HG03175 (cell line): ENCODE data around the gene NCK1.
"Not testable (repeated sequence)": the region's sequence is repeated elsewhere in the genome, so short reads cannot be mapped to it uniquely, and the experiment has no call there.

Experiments
- ATAC-seq: cut with Tn5 transposase; IDR thresholded peaks from one replicate; pipeline ENCODE4 v1.9.1; 2021; ENCODE audit warnings: mild to moderate bottlenecking, moderate library complexity; ENCODE audit not compliant: unreplicated experiment

Gene NCK1

DNA sequence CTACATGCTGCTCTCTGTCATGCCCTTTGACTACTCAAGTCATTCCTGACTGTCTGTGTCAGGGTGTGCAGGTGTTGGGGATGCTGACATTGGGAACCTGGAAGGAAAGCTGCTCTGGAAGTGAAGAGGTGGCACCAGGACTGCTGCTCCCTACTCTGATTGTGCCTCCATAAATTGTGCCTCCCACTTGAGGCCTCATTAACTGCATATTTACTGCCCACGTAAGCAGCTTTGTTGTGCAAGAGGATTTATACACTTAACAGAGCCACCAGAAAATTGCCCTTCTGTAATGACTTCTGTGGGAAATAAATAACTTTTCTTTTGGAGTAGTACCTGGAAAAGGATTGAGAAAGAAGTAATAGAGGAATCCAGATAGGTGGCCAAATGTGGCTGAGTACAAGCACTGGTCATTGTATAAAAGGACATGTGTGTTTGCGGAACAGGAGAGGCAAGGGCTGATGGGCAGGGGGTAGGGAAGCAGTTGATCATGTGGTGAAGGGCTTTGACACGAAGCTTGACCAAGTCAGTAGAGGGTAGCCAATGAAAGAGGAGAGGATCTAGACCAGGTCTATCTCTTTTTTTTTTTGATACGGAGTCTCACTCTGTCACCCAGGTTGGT lies 120.6 kb downstream of the NCK1 start:
- no peak for ATAC-seq

DNA sequence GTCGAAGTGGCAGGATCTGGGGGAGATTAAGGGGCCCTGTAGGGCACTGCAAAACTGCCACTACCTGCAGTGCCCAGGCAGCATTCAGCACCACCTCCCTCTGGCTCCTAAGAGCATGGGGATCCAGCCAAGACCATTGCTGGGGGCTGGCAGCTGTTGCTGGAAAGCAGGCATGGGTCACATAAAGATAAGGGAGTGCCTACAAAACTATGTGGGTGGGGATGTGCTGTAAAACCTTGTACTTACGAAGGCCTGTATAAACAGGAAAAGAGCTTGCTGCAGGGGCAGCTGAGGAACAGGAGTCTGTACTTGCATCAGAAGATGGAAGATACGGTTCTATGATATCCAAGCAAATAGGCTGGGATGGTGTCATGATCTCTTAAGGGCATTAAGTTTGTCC lies 122.8 kb downstream of the NCK1 start:
- ATAC-seq = no peak

- ATAC-seq = not testable (repeated sequence)
These were observed 125.5 kb downstream of the NCK1 start for GRCh38 chr3:136987398-136987980.

- ATAC-seq = no peak
These were observed 126.6 kb downstream of the NCK1 start for GRCh38 chr3:136988651-136989050.

DNA sequence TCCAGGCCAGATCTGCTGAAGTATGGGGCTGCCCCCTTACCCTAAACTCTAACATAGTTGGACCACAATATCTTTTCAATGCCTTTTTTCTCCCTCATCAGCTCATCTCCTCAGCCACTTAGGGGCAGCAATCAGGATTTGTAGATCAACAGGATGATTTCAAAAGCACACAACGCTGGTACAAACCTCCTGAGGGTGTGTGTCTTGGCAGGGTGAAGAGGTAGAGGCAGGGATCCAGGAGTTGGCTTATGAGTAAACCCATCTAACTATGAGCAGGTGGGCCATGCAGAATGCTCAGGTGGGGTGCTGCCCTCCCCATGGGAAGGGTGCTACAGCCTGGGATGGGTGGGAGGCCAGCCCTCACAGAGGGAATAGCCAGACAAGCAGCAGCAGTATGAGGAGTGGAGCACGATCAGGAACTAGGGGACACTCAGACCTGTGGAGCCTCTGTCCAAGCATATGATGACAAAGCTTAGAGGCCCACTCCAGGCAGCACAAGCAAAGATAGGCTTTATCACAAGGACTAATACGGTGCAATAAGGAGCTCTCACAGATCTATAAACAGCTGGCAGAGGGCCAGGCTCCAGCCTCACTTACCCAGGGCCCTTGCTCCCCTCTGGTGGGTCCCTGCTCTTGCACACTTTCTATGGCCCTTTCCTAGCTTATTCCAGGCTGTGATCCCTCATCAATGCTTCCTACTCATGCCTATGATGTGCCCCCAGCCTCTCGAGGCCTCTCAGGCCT lies 127.9 kb downstream of the NCK1 start:
- ATAC-seq = no peak

GRCh38 chr3:136990826-136991225 lies 128.8 kb downstream of the NCK1 start:
- no peak for ATAC-seq

GRCh38 chr3:136992115-136992514 lies 130.1 kb downstream of the NCK1 start:
- ATAC-seq = no peak

DNA sequence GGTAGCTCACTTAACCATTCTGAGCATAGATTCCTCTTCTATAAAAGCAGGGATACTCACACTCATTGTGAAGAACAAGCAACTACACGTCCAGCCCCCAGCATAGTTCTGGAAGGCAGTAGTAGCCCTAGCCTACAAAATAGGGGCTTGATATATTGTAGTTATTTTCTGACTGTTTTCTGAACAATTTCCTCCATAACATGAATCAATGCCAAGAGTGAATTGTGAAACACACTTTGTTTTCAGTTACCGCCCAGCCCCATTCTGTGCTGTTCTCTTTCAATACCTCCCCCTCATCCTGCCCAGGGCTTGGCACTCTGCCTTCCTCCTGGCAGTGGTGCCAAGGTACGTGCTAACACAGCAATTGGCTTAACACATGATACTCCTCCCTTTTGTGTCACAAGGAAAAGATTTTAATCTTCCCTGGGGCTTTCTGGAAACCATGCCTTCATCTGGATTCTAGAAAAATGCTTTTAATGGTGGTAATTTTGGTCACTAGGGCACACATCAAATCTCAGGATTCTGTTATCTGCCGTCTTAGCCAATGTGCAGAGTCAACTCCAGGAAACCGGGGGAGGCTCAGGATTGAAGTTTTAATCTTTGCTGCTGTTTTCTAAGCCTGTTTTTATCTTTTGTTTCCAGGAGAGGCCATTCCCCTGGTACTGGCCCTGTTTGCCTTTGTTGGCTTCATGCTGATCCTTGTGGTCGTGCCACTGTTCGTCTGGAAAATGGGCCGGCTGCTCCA lies 132.9 kb downstream of the NCK1 start:
- ATAC-seq = no peak

DNA sequence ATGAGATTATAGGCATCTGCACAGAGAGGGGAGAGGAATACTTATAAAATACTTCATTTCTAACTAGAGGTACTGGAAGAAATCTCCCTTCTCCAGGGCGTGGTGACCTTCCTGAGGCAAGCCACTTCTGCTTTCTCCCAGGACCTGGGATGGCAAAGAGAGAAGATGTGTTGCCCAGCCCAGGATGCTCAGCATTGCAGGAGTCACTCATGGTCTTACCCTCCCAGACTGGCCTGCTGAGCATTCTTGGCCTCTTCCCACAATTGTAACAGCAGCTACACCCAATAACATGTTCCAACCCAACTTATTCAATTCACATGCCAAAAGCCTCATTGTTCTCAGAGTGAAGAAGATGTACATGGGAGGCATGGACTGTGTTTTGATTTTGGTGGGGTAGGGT lies 133.6 kb downstream of the NCK1 start:
- no peak for ATAC-seq
